Neural progenitor cell (in vitro differentiated cells): ENCODE results near the gene DCAF4L1.

Experiments used
- EZH2 ChIP-seq: fragments of 200-600 bp; sonication (generic); IDR thresholded peaks from 2 replicates; pipeline ENCODE4 v1.6.1; 2017; ENCODE audit warnings: antibody characterized with exemption, mild to moderate bottlenecking, moderate library complexity
- TF ChIP-seq, protein P1 (sequence below): fragments of 200-600 bp; sonication (generic); IDR thresholded peaks from 2 replicates; pipeline ENCODE4 v1.5.1; 2017; ENCODE audit warnings: antibody characterized with exemption, mild to moderate bottlenecking

- TF ChIP-seq, protein P1, sequence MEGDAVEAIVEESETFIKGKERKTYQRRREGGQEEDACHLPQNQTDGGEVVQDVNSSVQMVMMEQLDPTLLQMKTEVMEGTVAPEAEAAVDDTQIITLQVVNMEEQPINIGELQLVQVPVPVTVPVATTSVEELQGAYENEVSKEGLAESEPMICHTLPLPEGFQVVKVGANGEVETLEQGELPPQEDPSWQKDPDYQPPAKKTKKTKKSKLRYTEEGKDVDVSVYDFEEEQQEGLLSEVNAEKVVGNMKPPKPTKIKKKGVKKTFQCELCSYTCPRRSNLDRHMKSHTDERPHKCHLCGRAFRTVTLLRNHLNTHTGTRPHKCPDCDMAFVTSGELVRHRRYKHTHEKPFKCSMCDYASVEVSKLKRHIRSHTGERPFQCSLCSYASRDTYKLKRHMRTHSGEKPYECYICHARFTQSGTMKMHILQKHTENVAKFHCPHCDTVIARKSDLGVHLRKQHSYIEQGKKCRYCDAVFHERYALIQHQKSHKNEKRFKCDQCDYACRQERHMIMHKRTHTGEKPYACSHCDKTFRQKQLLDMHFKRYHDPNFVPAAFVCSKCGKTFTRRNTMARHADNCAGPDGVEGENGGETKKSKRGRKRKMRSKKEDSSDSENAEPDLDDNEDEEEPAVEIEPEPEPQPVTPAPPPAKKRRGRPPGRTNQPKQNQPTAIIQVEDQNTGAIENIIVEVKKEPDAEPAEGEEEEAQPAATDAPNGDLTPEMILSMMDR = no peak
- TF ChIP-seq EZH2 = no peak
Measured at GRCh38 chr4:41989994-41990364, 8.4 kb downstream of the DCAF4L1 start.
